DOHH2 (cell line): ENCODE results near the gene DUS3L.

Experiments used
- H3F3A ChIP-seq: fragments of 200-600 bp; sonication (generic), shearing (Covaris generic); 2 replicates; pipeline ENCODE4 v1.6.0; 2016; ENCODE audit warnings: antibody characterized with exemption, mild to moderate bottlenecking; ENCODE audit not compliant: control insufficient read depth, insufficient read depth
- H3K27ac ChIP-seq: fragments of 200-600 bp; sonication (generic); 2 replicates; pipeline ENCODE4 v1.5.1; 2014; ENCODE audit warnings: low read depth, mild to moderate bottlenecking, low read length, moderate library complexity
- H3K27me3 ChIP-seq: fragments of 200-600 bp; sonication (generic); 2 replicates; pipeline ENCODE4 v1.6.1; 2014; ENCODE audit warnings: mild to moderate bottlenecking, low read length, mixed read lengths; ENCODE audit not compliant: control insufficient read depth
- H3K36me3 ChIP-seq: fragments of 200-600 bp; sonication (generic); 2 replicates; pipeline ENCODE4 v1.6.1; 2014; ENCODE audit warnings: mild to moderate bottlenecking, low read length, moderate library complexity, mixed read lengths; ENCODE audit not compliant: control insufficient read depth
- H3K4me1 ChIP-seq: fragments of 200-600 bp; sonication (generic); 2 replicates; pipeline ENCODE4 v1.6.1; 2014; ENCODE audit warnings: mild to moderate bottlenecking, low read length, mixed read lengths; ENCODE audit not compliant: control insufficient read depth
- H3K4me2 ChIP-seq: fragments of 200-600 bp; sonication (generic); 2 replicates; pipeline ENCODE4 v1.6.0; 2014; ENCODE audit warnings: mild to moderate bottlenecking, low read length, moderate library complexity
- H3K4me3 ChIP-seq: fragments of 200-600 bp; sonication (generic); 2 replicates; pipeline ENCODE4 v1.5.1; 2014; ENCODE audit warnings: mild to moderate bottlenecking, low read length, mixed read lengths
- H3K79me2 ChIP-seq: fragments of 200-600 bp; sonication (generic); 2 replicates; pipeline ENCODE4 v1.6.1; 2014; ENCODE audit warnings: mild to moderate bottlenecking, low read length, mixed read lengths; ENCODE audit not compliant: control insufficient read depth
- H3K9me2 ChIP-seq: fragments of 200-600 bp; sonication (generic); replicated peaks from 2 replicates; pipeline ENCODE4 v1.6.1; 2014; ENCODE audit warnings: mild to moderate bottlenecking, low read length, mixed read lengths; ENCODE audit not compliant: control insufficient read depth
- H3K9me3 ChIP-seq: fragments of 200-600 bp; sonication (generic); 2 replicates; pipeline ENCODE4 v1.6.1; 2014; ENCODE audit warnings: antibody characterized with exemption, low read length, mixed read lengths; ENCODE audit not compliant: control insufficient read depth, insufficient read depth
- H4K20me1 ChIP-seq: fragments of 200-600 bp; sonication (generic); 2 replicates; pipeline ENCODE4 v1.6.0; 2014; ENCODE audit warnings: low read depth, mild to moderate bottlenecking, antibody characterized with exemption, low read length, moderate library complexity; ENCODE audit not compliant: control insufficient read depth, insufficient read depth
- CTCF ChIP-seq: fragments of 200-600 bp; sonication (generic); IDR thresholded peaks from one replicate; pipeline ENCODE4 v1.5.1; 2014; ENCODE audit warnings: antibody characterized with exemption, mild to moderate bottlenecking, low read depth, low read length; ENCODE audit not compliant: poor library complexity, severe bottlenecking
- EZH2phosphoT487 ChIP-seq: fragments of 200-600 bp; sonication (generic); IDR thresholded peaks from 2 replicates; pipeline ENCODE4 v1.6.1; 2017; ENCODE audit warnings: borderline replicate concordance, mild to moderate bottlenecking, antibody characterized with exemption, low read length, moderate library complexity, mixed read lengths

DUS3L gene

GRCh38 chr19:5767949-5768348, 23.0 kb downstream of the DUS3L start:
- Histone ChIP-seq H4K20me1 (no peaks in the 10 kb centered on the region), H3K27me3 (no peaks in the 10 kb centered on the region), H3K79me2 (no peaks in the 10 kb centered on the region), H3K4me1 (no peaks in the 10 kb centered on the region), H3K36me3 (no peaks in the 10 kb centered on the region), H3K4me2 (no peak overlapping the region), H3K27ac (no peak overlapping the region), H3K4me3 (no peak overlapping the region), H3K9me2 (no peaks in the 10 kb centered on the region), H3K9me3 (no peaks in the 10 kb centered on the region), H3F3A (no peaks in the 10 kb centered on the region)
- TF ChIP-seq EZH2phosphoT487 (no peak), CTCF (no peak)

GRCh38 chr19:5765220-5765619, 25.7 kb downstream of the DUS3L start:
- no peaks in the 10 kb centered on the region for H3K79me2 ChIP-seq
- H4K20me1 ChIP-seq = no peaks in the 10 kb centered on the region
- H3K36me3 ChIP-seq = no peaks in the 10 kb centered on the region
- no peaks in the 10 kb centered on the region for H3K4me1 ChIP-seq
- H3F3A ChIP-seq = no peaks in the 10 kb centered on the region
- H3K27me3 ChIP-seq = no peaks in the 10 kb centered on the region
- H3K27ac ChIP-seq = no peak overlapping the region
- H3K9me2 ChIP-seq = no peaks in the 10 kb centered on the region
- H3K9me3 ChIP-seq = no peaks in the 10 kb centered on the region
- no peak overlapping the region for H3K4me2 ChIP-seq
- no peak for TF ChIP-seq CTCF
- TF ChIP-seq EZH2phosphoT487 = no peak
- H3K4me3 ChIP-seq = no peak overlapping the region

GRCh38 chr19:5762608-5763217, 28.2 kb downstream of the DUS3L start:
- no peak overlapping the region for H3K27ac ChIP-seq
- no peaks in the 10 kb centered on the region for H3K27me3 ChIP-seq
- no peak for TF ChIP-seq EZH2phosphoT487
- TF ChIP-seq CTCF = no peak
- H3K9me3 ChIP-seq = no peaks in the 10 kb centered on the region
- no peak overlapping the region for H3K4me3 ChIP-seq
- H3F3A ChIP-seq = no peaks in the 10 kb centered on the region
- H3K9me2 ChIP-seq = no peaks in the 10 kb centered on the region
- H3K79me2 ChIP-seq = no peaks in the 10 kb centered on the region
- no peaks in the 10 kb centered on the region for H3K36me3 ChIP-seq
- H3K4me1 ChIP-seq = no peaks in the 10 kb centered on the region
- H3K4me2 ChIP-seq = no peak overlapping the region
- no peaks in the 10 kb centered on the region for H4K20me1 ChIP-seq
